Subcutaneous adipose tissue (tissue), 4 donors: ENCODE data around the gene SLC25A12. TPM values are rescaled to one million over a fixed set of nuclear protein-coding genes. Genes with fewer than 3 reads are reported as not detected.

Source experiments
- CTCF ChIP-seq: fragments of 450-650 bp; IDR thresholded peaks from one replicate; pipeline ENCODE4 v1.5.1; 2016; ENCODE audit warnings: low read depth, mild to moderate bottlenecking, control low read depth, antibody characterized with exemption, moderate library complexity
- total RNA-seq, 4 donors: library from RNA; depleted of rRNA; stranded (reverse); fragments of >200 nt; gene quantifications; one replicate each; pipeline ENCODE4 v1.1.0, GENCODE V29; 2016

The SLC25A12 gene
- total RNA-seq: 10 to 100 TPM; 12.4 to 24.0 (median 14.6) TPM

GRCh38 chr2:171893824-171894611, at the start of gene SLC25A12:
Gene SLC25A12 (minus strand): TSS chr2:171894244. CDS start chr2:171894214, 30 bp downstream.
- TF ChIP-seq CTCF: no peak

GRCh38 chr2:171941316-171941699, 47.3 kb upstream of the SLC25A12 start:
- no peak for TF ChIP-seq CTCF

- TF ChIP-seq CTCF: no peak
Measured at GRCh38 chr2:171939743-171940071, 45.7 kb upstream of the SLC25A12 start.

GRCh38 chr2:171939058-171939742, 45.2 kb upstream of the SLC25A12 start:
- TF ChIP-seq CTCF: no peak

- no peak for TF ChIP-seq CTCF
Measured at GRCh38 chr2:171930385-171930784, 36.3 kb upstream of the SLC25A12 start.

GRCh38 chr2:171924170-171924942, 30.3 kb upstream of the SLC25A12 start:
- TF ChIP-seq CTCF: no peak

GRCh38 chr2:171923206-171923605, 29.2 kb upstream of the SLC25A12 start:
- TF ChIP-seq CTCF: no peak
